DLD1 (cell line): ENCODE data around the gene VWA3A.

Source experiments
- in situ Hi-C: cut with HindIII; loops from 2 replicates; pipeline ENCODE4 v1.10.0; 2017; ENCODE audit warnings: low sequenced_read_pairs

Gene VWA3A

DNA sequence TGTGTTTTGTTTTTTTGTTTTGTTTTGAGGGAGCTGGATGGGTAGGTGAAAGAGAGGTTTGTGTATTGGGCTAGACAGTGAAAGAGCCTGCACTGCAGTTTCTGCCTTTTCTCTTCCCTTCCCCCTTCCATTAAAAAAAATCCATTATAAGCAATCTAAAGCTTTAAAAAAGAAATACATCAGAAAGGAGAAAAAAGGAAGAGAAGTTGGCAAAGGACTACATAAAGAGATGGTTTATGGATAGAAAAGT is 103.0 kb downstream of the VWA3A start:
- in situ Hi-C loops: loop anchor here (25.0 kb wide), 1 partner anchor 108 kb away; the partner anchor contains the start of gene VWA3A

DNA sequence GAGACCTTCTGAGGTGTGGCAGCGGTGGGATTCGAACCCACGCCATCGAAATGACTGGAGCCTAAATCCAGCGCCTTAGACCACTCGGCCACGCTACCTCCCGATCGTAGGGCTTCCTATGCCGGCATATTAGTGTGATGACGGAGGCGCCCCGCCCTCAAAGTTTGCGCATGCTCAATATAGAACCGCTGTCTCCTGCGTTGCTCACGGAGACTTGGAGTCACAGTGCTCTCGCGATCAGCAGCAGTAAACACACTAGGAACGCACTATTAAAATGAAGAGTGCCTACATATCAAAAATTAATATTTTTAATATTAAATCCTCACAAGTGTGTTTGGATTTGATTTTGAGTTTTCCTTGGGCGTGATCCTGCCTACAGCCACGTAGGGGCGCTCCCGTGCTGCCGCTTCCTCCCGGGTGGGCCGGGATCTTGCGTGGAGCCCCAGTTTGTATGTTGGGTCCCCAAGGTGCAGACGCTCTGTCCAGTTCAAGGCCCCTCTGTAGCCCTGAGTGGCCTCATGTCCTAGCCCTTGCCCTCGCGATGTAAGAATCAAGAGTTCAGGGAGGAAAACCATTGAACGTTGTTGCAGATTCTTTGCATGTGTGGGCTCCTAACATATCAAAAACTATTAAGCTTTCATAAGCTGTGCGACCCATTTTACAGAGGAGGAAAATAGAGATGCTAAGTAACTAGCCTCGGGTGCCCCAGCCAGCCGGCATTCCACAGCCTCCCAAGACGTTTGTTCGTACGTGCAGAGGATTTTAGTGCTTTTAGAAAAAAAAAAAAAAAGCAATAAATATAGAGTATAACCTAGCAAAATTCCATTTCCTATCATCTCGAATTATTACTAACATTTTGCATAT is 103.6 kb downstream of the VWA3A start:
- in situ Hi-C loops: loop anchor here (25.0 kb wide), 1 partner anchor 109 kb away; the partner anchor contains the start of gene VWA3A

DNA sequence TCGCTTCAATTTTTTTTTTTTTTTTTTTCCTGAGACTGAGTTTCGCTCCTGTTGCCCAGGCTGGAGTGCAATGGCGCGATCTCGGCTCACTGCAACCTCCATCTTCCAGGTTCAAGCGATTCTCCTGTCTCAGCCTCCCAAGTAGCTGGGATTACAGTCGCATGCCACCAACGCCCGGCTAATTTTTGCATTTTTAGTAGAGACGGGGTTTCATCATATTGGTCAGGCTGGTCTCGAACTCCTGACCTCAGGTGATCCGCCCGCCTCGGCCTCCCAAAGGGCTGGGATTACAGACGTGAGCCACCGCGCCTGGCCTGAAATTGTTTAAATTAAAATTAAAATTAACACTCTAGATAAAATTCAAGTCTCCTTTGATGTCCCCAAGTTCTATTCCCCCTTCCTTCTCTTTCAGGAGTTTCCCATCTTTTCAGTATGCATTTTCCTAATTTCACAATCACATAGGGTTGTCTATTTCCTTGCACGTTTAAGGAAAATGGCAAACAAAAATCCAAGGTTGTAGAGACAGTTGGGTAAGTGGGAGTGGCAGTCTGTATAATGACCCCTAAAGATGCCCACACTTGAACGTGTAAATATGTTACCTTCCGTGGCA is 104.3 kb downstream of the VWA3A start:
- in situ Hi-C loops: loop anchor here (25.0 kb wide), 1 partner anchor 109 kb away; the partner anchor contains the start of gene VWA3A

DNA sequence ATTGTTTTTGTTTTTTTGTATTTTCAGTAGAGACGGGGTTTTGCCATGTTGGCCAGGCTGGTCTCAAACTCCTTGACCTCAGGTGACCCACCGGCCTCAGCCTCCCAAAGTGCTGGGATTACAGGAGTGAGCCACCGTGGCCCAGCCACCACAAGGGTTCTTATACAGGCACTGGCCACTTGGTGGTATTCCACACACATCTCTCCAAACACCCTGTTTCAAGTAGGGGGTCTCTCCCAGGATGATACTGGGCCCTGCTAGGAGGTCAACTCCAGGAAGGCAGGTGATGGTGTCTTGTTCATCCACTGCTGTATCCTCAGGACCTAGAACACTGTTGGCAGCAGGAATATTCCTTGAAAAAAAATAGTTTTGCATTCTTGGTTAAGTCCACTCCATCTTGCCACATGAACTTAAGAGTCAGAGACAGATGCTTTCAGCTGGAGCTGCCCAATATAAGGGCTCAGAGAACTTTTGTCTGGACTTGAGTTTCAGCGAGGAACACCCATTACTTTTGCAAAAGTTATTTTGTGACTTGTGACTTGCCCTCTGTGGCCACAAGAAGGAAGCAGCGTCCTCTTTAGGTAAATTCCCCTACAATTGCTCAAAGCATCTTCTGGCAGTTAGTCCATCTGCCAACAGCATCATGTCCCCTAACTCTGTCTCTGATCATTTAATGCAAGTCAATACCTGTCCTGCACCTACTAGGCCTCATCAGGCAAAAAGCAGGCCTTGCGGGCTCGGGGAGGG is 106.4 kb downstream of the VWA3A start:
- in situ Hi-C loops: loop anchor here (25.0 kb wide), 1 partner anchor 111 kb away; the partner anchor contains the start of gene VWA3A

DNA sequence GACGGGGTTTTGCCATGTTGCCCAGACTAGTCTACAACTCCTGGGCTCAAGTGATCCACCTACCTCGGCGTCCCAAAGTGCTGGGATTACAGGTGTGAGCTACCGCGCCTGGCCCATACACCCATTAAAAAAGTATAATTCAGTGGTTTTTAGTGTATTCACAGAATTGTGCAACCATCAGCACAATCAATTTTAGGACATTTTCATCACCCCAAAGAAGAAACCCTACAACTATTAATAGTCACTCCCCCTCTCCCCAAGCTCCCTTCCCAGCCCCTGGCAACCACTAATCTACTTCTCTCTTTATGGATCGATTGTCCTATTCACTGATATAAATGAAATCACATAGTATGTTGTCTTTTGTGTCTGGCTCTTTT is 109.9 kb downstream of the VWA3A start:
- in situ Hi-C loops: no loop called here

DNA sequence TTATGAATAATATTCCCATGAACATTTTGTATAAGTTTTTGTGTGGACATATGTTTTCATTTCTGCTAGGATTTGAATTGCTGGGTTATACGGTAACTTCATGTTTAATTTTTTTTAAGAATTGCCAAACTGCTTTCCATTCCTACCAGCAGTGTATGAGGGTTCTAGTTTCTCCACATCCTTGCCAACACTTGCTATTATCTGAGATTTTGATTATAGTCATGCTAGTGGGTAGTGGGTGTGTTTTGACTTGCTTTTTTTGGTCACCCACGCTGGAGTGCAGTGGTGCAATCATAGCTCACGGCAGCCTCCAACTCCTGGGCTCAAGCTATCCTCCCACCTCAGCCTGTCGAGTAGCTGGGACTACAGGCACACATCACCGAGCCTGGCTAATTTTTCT is 110.8 kb downstream of the VWA3A start:
- in situ Hi-C loops: no loop called here

DNA sequence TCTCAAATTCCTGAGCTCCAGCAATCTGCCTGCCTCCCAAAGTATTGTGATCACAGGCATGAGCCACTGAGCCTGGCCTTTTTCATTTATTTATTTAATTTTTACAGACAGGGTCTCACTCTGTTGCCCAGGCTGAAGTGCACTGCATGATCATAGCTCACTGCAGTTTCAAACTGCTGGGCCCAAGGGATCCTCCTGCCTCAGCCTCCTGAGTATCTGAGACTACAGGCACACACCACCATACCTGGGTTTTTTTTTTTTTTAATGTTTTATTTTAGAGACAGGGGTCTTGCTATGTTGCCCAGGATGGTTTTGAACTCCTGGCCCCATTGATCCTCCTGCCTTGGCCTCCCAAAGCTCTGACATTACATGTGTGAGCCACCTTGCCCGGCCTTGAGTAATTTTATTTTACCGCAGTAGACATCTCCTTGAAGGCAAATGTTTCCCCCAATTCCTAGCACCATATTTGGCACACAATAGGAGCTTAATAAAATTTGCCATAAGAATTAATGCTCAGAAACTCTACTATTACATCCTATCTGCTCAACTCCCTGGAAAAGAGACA is 111.8 kb downstream of the VWA3A start:
- in situ Hi-C loops: no loop called here

DNA sequence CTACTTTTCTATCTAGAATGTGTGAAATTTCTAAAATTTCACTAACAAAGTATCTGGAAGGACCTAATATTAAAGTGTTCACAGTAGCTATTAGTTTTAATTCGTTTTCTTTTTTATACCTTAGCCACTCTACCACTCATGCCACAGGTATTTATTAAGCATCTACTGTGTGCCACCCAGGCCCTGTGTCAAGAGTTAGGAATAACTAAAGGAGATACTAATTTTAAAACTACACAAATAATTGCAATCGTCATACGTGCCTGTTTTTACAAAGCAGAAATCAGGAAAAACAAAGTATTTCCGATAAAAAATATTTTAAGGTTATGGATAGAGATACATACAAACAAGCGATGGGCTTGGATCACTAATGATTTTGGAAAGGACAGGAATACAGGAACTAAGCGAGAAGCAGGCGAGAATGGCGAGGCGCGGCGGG is 113.3 kb downstream of the VWA3A start:
- in situ Hi-C loops: no loop called here

DNA sequence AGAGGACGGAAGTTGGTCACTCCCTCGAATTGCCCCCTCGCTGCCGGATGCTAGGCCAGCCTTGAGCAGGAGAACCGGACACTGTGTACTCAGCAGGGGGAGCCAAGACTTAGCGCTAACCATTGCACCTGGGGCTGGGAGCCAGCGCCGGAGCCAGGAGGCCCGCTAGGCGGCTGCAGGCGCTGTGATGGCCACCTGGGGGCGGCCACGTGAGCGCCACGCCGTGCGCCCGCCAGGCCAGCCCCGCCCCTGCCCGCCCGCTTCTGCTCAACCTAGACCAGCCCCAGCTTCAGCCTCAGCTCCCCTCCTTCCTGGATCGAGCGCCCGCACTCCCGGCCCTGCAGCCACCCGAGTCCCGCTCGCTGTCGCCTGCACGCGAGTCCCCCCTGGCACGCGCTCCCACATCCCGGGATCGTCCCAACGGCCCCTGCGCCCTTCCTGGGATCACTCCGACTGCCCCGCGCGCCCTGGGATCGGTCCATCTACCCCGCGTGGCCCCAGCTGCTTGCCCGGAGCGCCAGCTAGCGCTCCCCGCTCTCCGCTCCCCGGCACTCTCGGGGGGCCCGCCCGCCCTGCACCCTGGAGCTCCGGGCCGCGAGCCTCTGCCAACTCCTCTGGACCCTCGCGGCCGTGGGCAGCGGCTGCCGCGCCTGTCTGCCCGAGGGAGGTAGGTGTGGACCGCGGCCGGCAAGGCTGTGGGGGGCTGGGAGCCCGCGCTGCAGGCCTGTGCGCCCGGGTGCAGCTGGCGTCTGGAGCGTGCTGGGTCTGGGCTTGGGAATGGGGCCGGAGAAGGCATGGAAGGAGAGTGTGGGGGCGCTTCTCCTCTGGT is 113.9 kb downstream of the VWA3A start, which contains the start of gene EEF2K:
Gene EEF2K (plus strand): TSS at position 266 of the 829 bp plus-strand sequence. CDS start 19,452 bp downstream, outside the sequence.
- in situ Hi-C loops: no loop called here
